Measurements from ENCODE around the gene SCYL2. TPM values are rescaled to one million over a fixed set of nuclear protein-coding genes. Genes with fewer than 3 reads are reported as not detected.
"Not testable (repeated sequence)": the region's sequence is repeated elsewhere in the genome, so short reads cannot be mapped to it uniquely, and the experiment has no call there.

Gene SCYL2
- total and polyA plus RNA-seq, 3 experiments from 2014 or later = 18.8 to 40.1 (median 31.8) TPM

- Histone ChIP-seq H3K36me3 (ENCODE audit: insufficient read depth, low read length) (no peaks in the 10 kb centered on the region), H3K9me3 (ENCODE audit: low read length) (no peaks in the 10 kb centered on the region), H3K27ac (ENCODE audit: low read depth, low read length) (no peak overlapping the region), H3K4me3 (ENCODE audit: low read length) (no peak overlapping the region), H3K4me1 (ENCODE audit: insufficient read depth, low read length) (no peaks in the 10 kb centered on the region), H3K27me3 (ENCODE audit: insufficient read depth, low read length, poor library complexity, severe bottlenecking) (no peaks in the 10 kb centered on the region)
- ChIA-PET POLR2A (no interaction called here), CTCF (interaction anchor here (1.0 kb wide), 1 partner anchor 14 kb away, joined by 3 read pairs; no protein-coding TSS in a partner anchor)
- peaks cover 0 to 1% of the 10 kb centered on the region in 2 donors for H3K27me3 Mint-ChIP-seq
- H3K9me3 Mint-ChIP-seq = no peaks in the 10 kb centered on the region
- no peak for DNase-seq
- H3K4me3 Mint-ChIP-seq = no peak overlapping the region
- peaks cover 0 to 15% (median 3%) of the 10 kb centered on the region in 3 donors for H3K36me3 Mint-ChIP-seq
- peak overlapping the region in 2 of 8 donors; percentile 6 to 58 for H3K27ac Mint-ChIP-seq
- H3K4me1 Mint-ChIP-seq = peaks cover 0 to 2% (median 0%) of the 10 kb centered on the region in 3 donors
Measured at GRCh38 chr12:100229876-100230275, 37.1 kb upstream of the SCYL2 start.

- POLR2A ChIA-PET; H3K27me3 Mint-ChIP-seq; H3K4me3 ChIP-seq (ENCODE audit: low read length): not testable (repeated sequence)
Measured at GRCh38 chr12:100231873-100232272, 35.1 kb upstream of the SCYL2 start.

GRCh38 chr12:100234166-100234565, 32.8 kb upstream of the SCYL2 start:
- POLR2A ChIA-PET = no interaction called here
- Histone ChIP-seq H3K4me1 (ENCODE audit: insufficient read depth, low read length) (no peaks in the 10 kb centered on the region), H3K27ac (ENCODE audit: low read depth, low read length) (no peak overlapping the region), H3K27me3 (ENCODE audit: insufficient read depth, low read length, poor library complexity, severe bottlenecking) (no peaks in the 10 kb centered on the region), H3K36me3 (ENCODE audit: insufficient read depth, low read length) (no peaks in the 10 kb centered on the region), H3K9me3 (ENCODE audit: low read length) (no peaks in the 10 kb centered on the region), H3K4me3 (ENCODE audit: low read length) (no peak overlapping the region)
- Mint-ChIP-seq H3K27me3 (no peaks in the 10 kb centered on the region), H3K36me3 (no peaks in the 10 kb centered on the region), H3K27ac (no peak overlapping the region), H3K4me3 (no peak overlapping the region), H3K4me1 (no peaks in the 10 kb centered on the region), H3K9me3 (no peaks in the 10 kb centered on the region)
- CTCF ChIA-PET = interaction anchor here (0.9 to 1.3 kb wide), 4 partner anchors 8 to 507 kb away, joined by 3 to 5 read pairs (median 4); no protein-coding TSS in a partner anchor
- DNase-seq = no peak

More at GRCh38 chr12:100231873-100232272, 35.1 kb upstream of the SCYL2 start:
- H3K27ac Mint-ChIP-seq; CTCF ChIA-PET; H3K4me1 Mint-ChIP-seq; H3K4me3 Mint-ChIP-seq; H3K9me3 ChIP-seq (ENCODE audit: low read length); H3K36me3 ChIP-seq (ENCODE audit: insufficient read depth, low read length); H3K4me1 ChIP-seq (ENCODE audit: insufficient read depth, low read length); H3K36me3 Mint-ChIP-seq; H3K9me3 Mint-ChIP-seq; H3K27ac ChIP-seq (ENCODE audit: low read depth, low read length); DNase-seq; H3K27me3 ChIP-seq (ENCODE audit: insufficient read depth, low read length, poor library complexity, severe bottlenecking): not testable (repeated sequence)

GRCh38 chr12:100234591-100235304, 32.2 kb upstream of the SCYL2 start:
- Mint-ChIP-seq H3K27ac (no peak overlapping the region), H3K9me3 (no peaks in the 10 kb centered on the region), H3K4me3 (no peak overlapping the region), H3K4me1 (no peaks in the 10 kb centered on the region), H3K27me3 (no peaks in the 10 kb centered on the region), H3K36me3 (no peaks in the 10 kb centered on the region)
- H3K27ac ChIP-seq (ENCODE audit: low read depth, low read length) = no peak overlapping the region
- no peaks in the 10 kb centered on the region for H3K9me3 ChIP-seq (ENCODE audit: low read length)
- no peaks in the 10 kb centered on the region for H3K4me1 ChIP-seq (ENCODE audit: insufficient read depth, low read length)
- ChIA-PET CTCF (interaction anchor here (0.7 to 1.7 kb wide), 7 partner anchors 9 to 509 kb away, joined by 3 to 8 read pairs (median 4); no protein-coding TSS in a partner anchor), POLR2A (interaction anchor here (0.7 kb wide), 1 partner anchor 9 kb away, joined by 3 read pairs; no protein-coding TSS in a partner anchor)
- no peaks in the 10 kb centered on the region for H3K27me3 ChIP-seq (ENCODE audit: insufficient read depth, low read length, poor library complexity, severe bottlenecking)
- peak in 1 of 5 donors; percentile 7 for DNase-seq
- no peak overlapping the region for H3K4me3 ChIP-seq (ENCODE audit: low read length)
- no peaks in the 10 kb centered on the region for H3K36me3 ChIP-seq (ENCODE audit: insufficient read depth, low read length)

- Histone ChIP-seq H3K4me3 (ENCODE audit: low read length) (no peak overlapping the region), H3K27me3 (ENCODE audit: insufficient read depth, low read length, poor library complexity, severe bottlenecking) (no peaks in the 10 kb centered on the region), H3K4me1 (ENCODE audit: insufficient read depth, low read length) (no peaks in the 10 kb centered on the region), H3K9me3 (ENCODE audit: low read length) (no peaks in the 10 kb centered on the region), H3K36me3 (ENCODE audit: insufficient read depth, low read length) (no peaks in the 10 kb centered on the region), H3K27ac (ENCODE audit: low read depth, low read length) (no peak overlapping the region)
- ChIA-PET CTCF (interaction anchor here (0.7 kb wide), 1 partner anchor 45 kb away, joined by 3 read pairs; no protein-coding TSS in a partner anchor), POLR2A (no interaction called here)
- no peaks in the 10 kb centered on the region for H3K27me3 Mint-ChIP-seq
- no peak overlapping the region for H3K4me3 Mint-ChIP-seq
- no peaks in the 10 kb centered on the region for H3K9me3 Mint-ChIP-seq
- H3K36me3 Mint-ChIP-seq = no peaks in the 10 kb centered on the region
- H3K27ac Mint-ChIP-seq = no peak overlapping the region
- DNase-seq = no peak
- no peaks in the 10 kb centered on the region for H3K4me1 Mint-ChIP-seq
Measured at GRCh38 chr12:100238801-100239200, 28.2 kb upstream of the SCYL2 start.

GRCh38 chr12:100239589-100239988, 27.4 kb upstream of the SCYL2 start:
- no peaks in the 10 kb centered on the region for H3K9me3 ChIP-seq (ENCODE audit: low read length)
- no peaks in the 10 kb centered on the region for H3K9me3 Mint-ChIP-seq
- H3K36me3 ChIP-seq (ENCODE audit: insufficient read depth, low read length) = no peaks in the 10 kb centered on the region
- H3K27me3 ChIP-seq (ENCODE audit: insufficient read depth, low read length, poor library complexity, severe bottlenecking) = no peaks in the 10 kb centered on the region
- no peaks in the 10 kb centered on the region for H3K36me3 Mint-ChIP-seq
- CTCF ChIA-PET = interaction anchor here (0.7 kb wide), 1 partner anchor 44 kb away, joined by 3 read pairs; no protein-coding TSS in a partner anchor
- H3K27ac ChIP-seq (ENCODE audit: low read depth, low read length) = no peak overlapping the region
- H3K4me1 Mint-ChIP-seq = no peaks in the 10 kb centered on the region
- no peak for DNase-seq
- H3K27ac Mint-ChIP-seq = no peak overlapping the region
- H3K4me3 ChIP-seq (ENCODE audit: low read length) = no peak overlapping the region
- H3K27me3 Mint-ChIP-seq = no peaks in the 10 kb centered on the region
- POLR2A ChIA-PET = no interaction called here
- H3K4me3 Mint-ChIP-seq = no peak overlapping the region
- H3K4me1 ChIP-seq (ENCODE audit: insufficient read depth, low read length) = no peaks in the 10 kb centered on the region

GRCh38 chr12:100243137-100243536, 23.8 kb upstream of the SCYL2 start:
- Mint-ChIP-seq H3K9me3 (no peaks in the 10 kb centered on the region), H3K36me3 (no peaks in the 10 kb centered on the region), H3K27me3 (no peaks in the 10 kb centered on the region), H3K27ac (no peak overlapping the region), H3K4me3 (no peak overlapping the region), H3K4me1 (no peaks in the 10 kb centered on the region)
- Histone ChIP-seq H3K4me3 (ENCODE audit: low read length) (no peak overlapping the region), H3K4me1 (ENCODE audit: insufficient read depth, low read length) (no peaks in the 10 kb centered on the region), H3K9me3 (ENCODE audit: low read length) (no peaks in the 10 kb centered on the region), H3K27ac (ENCODE audit: low read depth, low read length) (no peak overlapping the region), H3K36me3 (ENCODE audit: insufficient read depth, low read length) (no peaks in the 10 kb centered on the region), H3K27me3 (ENCODE audit: insufficient read depth, low read length, poor library complexity, severe bottlenecking) (no peaks in the 10 kb centered on the region)
- ChIA-PET CTCF (no interaction called here), POLR2A (no interaction called here)
- DNase-seq = no peak

- POLR2A ChIA-PET = no interaction called here
- Mint-ChIP-seq H3K4me1 (no peaks in the 10 kb centered on the region), H3K27me3 (no peaks in the 10 kb centered on the region), H3K27ac (peak overlapping the region in 1 of 8 donors; percentile 32), H3K4me3 (no peak overlapping the region), H3K36me3 (no peaks in the 10 kb centered on the region), H3K9me3 (no peaks in the 10 kb centered on the region)
- Histone ChIP-seq H3K4me1 (ENCODE audit: insufficient read depth, low read length) (no peaks in the 10 kb centered on the region), H3K27me3 (ENCODE audit: insufficient read depth, low read length, poor library complexity, severe bottlenecking) (no peaks in the 10 kb centered on the region), H3K36me3 (ENCODE audit: insufficient read depth, low read length) (no peaks in the 10 kb centered on the region), H3K4me3 (ENCODE audit: low read length) (no peak overlapping the region), H3K9me3 (ENCODE audit: low read length) (no peaks in the 10 kb centered on the region), H3K27ac (ENCODE audit: low read depth, low read length) (no peak overlapping the region)
- DNase-seq = no peak
- CTCF ChIA-PET = no interaction called here
Measured at GRCh38 chr12:100247765-100248164, 19.2 kb upstream of the SCYL2 start.
